CD4-positive, CD25-positive, alpha-beta regulatory T cell (primary cell): ENCODE results near the gene CD2. TPM values are rescaled to one million over a fixed set of nuclear protein-coding genes. Genes with fewer than 3 reads are reported as not detected.

Experiments
- ATAC-seq, 2 donors: fragments of 150-1000 bp; cut with Tn5 transposase; one replicate each; pipeline ENCODE4 v1.10.0; 2021; ENCODE audit warnings: low read depth in 2 of 2, moderate number of reproducible peaks in 2 of 2, moderate library complexity in 1 of 2
- DNase-seq, 3 donors: peaks; one replicate each; pipeline versions ENCODE4 v3.0.0 to v3.0.0-alpha.2; 2012 to 2022; ENCODE audit warnings: mixed read lengths in 1 of 3
- H3K27ac ChIP-seq: one replicate; pipeline ENCODE4 v1.7.0; 2013; ENCODE audit warnings: mild to moderate bottlenecking, low read length; ENCODE audit not compliant: insufficient read depth, poor library complexity, severe bottlenecking
- H3K27me3 ChIP-seq: one replicate; pipeline ENCODE4 v1.7.0; 2013; ENCODE audit warnings: low read length; ENCODE audit not compliant: control insufficient read depth, insufficient read depth
- H3K36me3 ChIP-seq: one replicate; pipeline ENCODE4 v1.7.0; 2013; ENCODE audit warnings: mild to moderate bottlenecking, low read length, moderate library complexity; ENCODE audit not compliant: control insufficient read depth, insufficient read depth
- H3K4me1 ChIP-seq: 2 replicates; pipeline ENCODE4 v1.7.0; 2013; ENCODE audit warnings: mild to moderate bottlenecking, low read length; ENCODE audit not compliant: insufficient read depth, control insufficient read depth, poor library complexity, severe bottlenecking
- H3K4me3 ChIP-seq: one replicate; pipeline ENCODE4 v1.7.0; 2013; ENCODE audit warnings: low read depth, mild to moderate bottlenecking, low read length, moderate library complexity
- H3K9me3 ChIP-seq, 2 experiments: 1 replicate in 1 of 2; 2 replicates in 1 of 2; pipeline ENCODE4 v1.7.0; 2013; ENCODE audit warnings: low read length in 2 of 2, mild to moderate bottlenecking in 1 of 2, moderate library complexity in 1 of 2; ENCODE audit not compliant: control insufficient read depth in 2 of 2
- H3K27ac Mint-ChIP-seq, 3 donors: one replicate each; pipeline ENCODE4 v1.8.0; 2020 to 2022; ENCODE audit warnings: mild to moderate bottlenecking in 3 of 3, mixed read lengths in 3 of 3, moderate library complexity in 2 of 3
- H3K27me3 Mint-ChIP-seq: one replicate; pipeline ENCODE4 v1.8.0; 2022; ENCODE audit warnings: mild to moderate bottlenecking, mixed read lengths
- H3K36me3 Mint-ChIP-seq: one replicate; pipeline ENCODE4 v1.8.0; 2020; ENCODE audit warnings: mixed read lengths
- H3K4me1 Mint-ChIP-seq, 4 donors: one replicate each; pipeline ENCODE4 v1.8.0; 2020 to 2022; ENCODE audit warnings: mixed read lengths in 4 of 4, mild to moderate bottlenecking in 1 of 4
- H3K4me3 Mint-ChIP-seq, 4 donors: one replicate each; pipeline ENCODE4 v1.8.0; 2020 to 2022; ENCODE audit warnings: mild to moderate bottlenecking in 4 of 4, mixed read lengths in 4 of 4, moderate library complexity in 3 of 4
- H3K9me3 Mint-ChIP-seq, 7 donors: one replicate each; pipeline ENCODE4 v1.8.0; 2020 to 2022; ENCODE audit warnings: mixed read lengths in 7 of 7, mild to moderate bottlenecking in 3 of 7, moderate library complexity in 2 of 7
- polyA plus RNA-seq, 4 donors: library from polyadenylated mRNA; unstranded; fragments of 300-500 nt; fragmentation: Illumina TruSeq; gene quantifications; one replicate each; pipeline ENCODE4 v1.2.3, GENCODE V29; 2021
- total RNA-seq: library from RNA; stranded (reverse); gene quantifications from one replicate; pipeline ENCODE4 v1.2.3, GENCODE V29; 2022

Gene CD2
- total and polyA plus RNA-seq, 5 donors from 2014 or later: 192 to 457 (median 349) TPM

DNA sequence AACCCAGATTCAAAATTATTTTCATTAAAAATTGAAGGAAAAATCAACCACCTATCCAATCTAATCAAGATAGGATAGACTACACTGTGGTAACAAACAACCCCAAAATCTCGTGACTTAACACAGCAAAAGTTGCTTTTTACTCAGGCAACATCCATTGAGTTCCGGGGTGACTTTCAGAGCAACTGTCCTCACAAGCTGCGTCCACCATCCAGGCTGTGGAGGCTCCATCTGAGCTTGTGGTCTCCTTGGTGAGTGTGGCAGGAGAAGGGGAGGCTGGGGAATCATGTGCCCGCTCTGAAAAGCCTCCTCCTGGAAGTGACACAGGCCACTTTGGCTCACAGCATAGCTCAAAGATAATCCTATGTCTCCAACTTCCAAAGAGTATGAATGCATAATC, 52.4 kb downstream of the CD2 start:
- H3K27ac Mint-ChIP-seq: peak overlapping the region; percentile 91 to 100 (median 95)
- H3K9me3 Mint-ChIP-seq: peaks cover 0 to 3% (median under 1%) of the 10 kb centered on the region in 7 donors
- no peaks in the 10 kb centered on the region for H3K36me3 Mint-ChIP-seq
- peak overlapping the region; percentile 74 to 88 (median 80) for H3K4me3 Mint-ChIP-seq
- Histone ChIP-seq H3K27me3 (no peaks in the 10 kb centered on the region), H3K4me3 (peak overlapping the region; percentile 71), H3K27ac (peak overlapping the region; percentile 90), H3K36me3 (no peaks in the 10 kb centered on the region), H3K4me1 (peaks cover 77% of the 10 kb centered on the region), H3K9me3 (peaks cover 0 to 3% of the 10 kb centered on the region in 2 experiments)
- DNase-seq: no peak
- H3K27me3 Mint-ChIP-seq: no peaks in the 10 kb centered on the region
- H3K4me1 Mint-ChIP-seq: peaks cover 47 to 85% (median 71%) of the 10 kb centered on the region in 4 donors
- ATAC-seq: no peak

GRCh38 chr1:116807394-116808199, 53.4 kb downstream of the CD2 start:
- Mint-ChIP-seq H3K36me3 (peaks cover 5% of the 10 kb centered on the region), H3K27ac (peak overlapping the region; percentile 91 to 100 (median 95)), H3K9me3 (peaks cover 0 to 9% (median 3%) of the 10 kb centered on the region in 7 donors), H3K4me3 (peak overlapping the region; percentile 71 to 88 (median 77)), H3K4me1 (peaks cover 47 to 83% (median 65%) of the 10 kb centered on the region in 4 donors), H3K27me3 (no peaks in the 10 kb centered on the region)
- Histone ChIP-seq H3K27me3 (no peaks in the 10 kb centered on the region), H3K4me1 (peaks cover 69% of the 10 kb centered on the region), H3K36me3 (no peaks in the 10 kb centered on the region), H3K27ac (peak overlapping the region; percentile 90), H3K9me3 (peaks cover under 1 to 12% of the 10 kb centered on the region in 2 experiments), H3K4me3 (peak overlapping the region; percentile 71)
- ATAC-seq (no peak), DNase-seq (peak in 1 of 3 donors; percentile 54)

DNA sequence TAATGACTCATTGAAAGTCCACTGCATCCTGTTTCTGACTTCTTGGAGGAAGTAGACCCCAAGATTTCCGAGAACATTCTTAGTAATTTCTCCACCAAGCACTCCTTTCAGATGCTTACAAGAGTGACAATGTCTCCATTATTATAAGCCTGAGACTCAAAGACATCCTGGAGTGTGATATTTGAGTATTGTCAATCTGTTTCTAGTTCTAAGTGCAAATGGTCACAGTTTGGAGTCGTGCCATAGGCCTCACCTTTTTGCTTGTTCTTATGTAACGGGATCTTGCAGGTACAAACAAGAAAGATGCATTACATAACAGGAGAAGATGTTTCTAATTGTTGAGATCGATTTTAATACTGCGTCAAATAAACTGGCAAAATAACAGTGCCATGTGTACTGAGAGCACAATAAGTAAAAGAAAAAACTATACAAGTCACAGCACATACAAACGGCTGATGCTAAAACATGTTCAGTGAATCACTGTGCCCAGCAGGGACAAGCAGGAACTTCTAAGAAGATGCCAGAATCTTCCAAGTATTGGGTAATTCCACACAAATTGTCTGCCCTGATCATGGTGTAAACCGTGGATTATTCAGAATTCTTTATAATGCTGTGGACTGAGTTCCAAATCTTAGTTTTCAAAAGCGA, 54.1 kb downstream of the CD2 start:
- Mint-ChIP-seq H3K36me3 (peaks cover 6% of the 10 kb centered on the region), H3K9me3 (peaks cover 0 to 16% (median 3%) of the 10 kb centered on the region in 7 donors), H3K4me1 (peaks cover 47 to 80% (median 63%) of the 10 kb centered on the region in 4 donors), H3K27ac (peak overlapping the region; percentile 91 to 100 (median 95)), H3K4me3 (peak overlapping the region; percentile 71 to 88 (median 77)), H3K27me3 (no peaks in the 10 kb centered on the region)
- Histone ChIP-seq H3K4me1 (peaks cover 62% of the 10 kb centered on the region), H3K4me3 (peak overlapping the region; percentile 71), H3K27ac (peak overlapping the region; percentile 90), H3K27me3 (no peaks in the 10 kb centered on the region), H3K9me3 (peaks cover 5 to 16% of the 10 kb centered on the region in 2 experiments), H3K36me3 (no peaks in the 10 kb centered on the region)
- peak in 1 of 3 donors; percentile 85 for DNase-seq
- ATAC-seq: peak; percentile 36 to 41

- ATAC-seq: peak in 1 of 2 donors; percentile 28
- DNase-seq: peak in 2 of 3 donors; percentile 43 to 69
- Histone ChIP-seq H3K9me3 (peaks cover 5 to 16% of the 10 kb centered on the region in 2 experiments), H3K4me3 (peak overlapping the region; percentile 71), H3K27me3 (no peaks in the 10 kb centered on the region), H3K36me3 (no peaks in the 10 kb centered on the region), H3K27ac (peak overlapping the region; percentile 90), H3K4me1 (peaks cover 56% of the 10 kb centered on the region)
- no peaks in the 10 kb centered on the region for H3K27me3 Mint-ChIP-seq
- peaks cover 43 to 73% (median 59%) of the 10 kb centered on the region in 4 donors for H3K4me1 Mint-ChIP-seq
- H3K36me3 Mint-ChIP-seq: peaks cover 12% of the 10 kb centered on the region
- peak overlapping the region; percentile 71 to 88 (median 77) for H3K4me3 Mint-ChIP-seq
- H3K27ac Mint-ChIP-seq: peak overlapping the region; percentile 91 to 100 (median 95)
- H3K9me3 Mint-ChIP-seq: peaks cover 0 to 23% (median 3%) of the 10 kb centered on the region in 7 donors
Observed at GRCh38 chr1:116808848-116809508, 54.7 kb downstream of the CD2 start.

- no peak overlapping the region for H3K27ac ChIP-seq
- DNase-seq (no peak), ATAC-seq (no peak)
- Mint-ChIP-seq H3K36me3 (peaks cover 13% of the 10 kb centered on the region), H3K4me3 (no peak overlapping the region), H3K9me3 (peaks cover 0 to 25% (median 6%) of the 10 kb centered on the region in 7 donors), H3K27ac (peak overlapping the region in 2 of 3 donors; percentile 85 to 91), H3K4me1 (peaks cover 32 to 66% (median 46%) of the 10 kb centered on the region in 4 donors), H3K27me3 (no peaks in the 10 kb centered on the region)
- peaks cover 5 to 16% of the 10 kb centered on the region in 2 experiments for H3K9me3 ChIP-seq
- H3K4me3 ChIP-seq: no peak overlapping the region
- H3K27me3 ChIP-seq: no peaks in the 10 kb centered on the region
- no peaks in the 10 kb centered on the region for H3K36me3 ChIP-seq
- H3K4me1 ChIP-seq: peaks cover 49% of the 10 kb centered on the region
Observed at GRCh38 chr1:116811321-116811720, 57.1 kb downstream of the CD2 start.

GRCh38 chr1:116814926-116815723, 60.9 kb downstream of the CD2 start:
- no peak overlapping the region for H3K4me3 Mint-ChIP-seq

More at GRCh38 chr1:116814926-116815723, 60.9 kb downstream of the CD2 start:
- H3K9me3 ChIP-seq: peaks cover 5 to 16% of the 10 kb centered on the region in 2 experiments
- H3K27me3 ChIP-seq: no peaks in the 10 kb centered on the region
- Mint-ChIP-seq H3K27ac (peak overlapping the region in 1 of 3 donors; percentile 31), H3K27me3 (peaks cover 4% of the 10 kb centered on the region), H3K4me1 (peaks cover 20 to 48% (median 35%) of the 10 kb centered on the region in 4 donors), H3K36me3 (peaks cover 13% of the 10 kb centered on the region), H3K9me3 (peaks cover 0 to 25% (median 6%) of the 10 kb centered on the region in 7 donors)
- no peak for ATAC-seq
- peaks cover 30% of the 10 kb centered on the region for H3K4me1 ChIP-seq
- no peak overlapping the region for H3K4me3 ChIP-seq
- H3K36me3 ChIP-seq: no peaks in the 10 kb centered on the region
- DNase-seq: no peak
- H3K27ac ChIP-seq: peak overlapping the region; percentile 60
